ENCODE results near the gene LFNG.
A peak's percentile ranks its signal among the peaks of the same experiment; 100 is the strongest.

The LFNG gene

GRCh38 chr7:2504128-2504888 lies 15.3 kb upstream of the LFNG start:
- no peak for DNase-seq

GRCh38 chr7:2504889-2505375 lies 14.6 kb upstream of the LFNG start:
- DNase-seq: no peak

GRCh38 chr7:2505401-2505800 lies 14.2 kb upstream of the LFNG start:
- DNase-seq: no peak

GRCh38 chr7:2507208-2507916 lies 12.2 kb upstream of the LFNG start:
- no peak for DNase-seq

GRCh38 chr7:2507917-2508306 lies 11.7 kb upstream of the LFNG start:
- DNase-seq: no peak

GRCh38 chr7:2508327-2509215 lies 11.0 kb upstream of the LFNG start:
- peak in 1 of 2 experiments; percentile 18 for DNase-seq

GRCh38 chr7:2509298-2509906 lies 10.2 kb upstream of the LFNG start:
- DNase-seq: no peak

GRCh38 chr7:2510130-2510776 lies 9.3 kb upstream of the LFNG start:
- DNase-seq: no peak

- peak in 1 of 2 experiments; percentile 22 for DNase-seq
Observed at GRCh38 chr7:2510909-2511768, 8.4 kb upstream of the LFNG start.

GRCh38 chr7:2511769-2512168 lies 7.8 kb upstream of the LFNG start:
- DNase-seq: no peak

- DNase-seq: peak in 1 of 2 experiments; percentile 52
Observed at GRCh38 chr7:2512179-2512661, 7.4 kb upstream of the LFNG start.

- no peak for DNase-seq
Observed at GRCh38 chr7:2512713-2513112, 6.9 kb upstream of the LFNG start.

- peak; percentile 40 to 86 for DNase-seq
Observed at GRCh38 chr7:2513702-2514101, 5.9 kb upstream of the LFNG start.

GRCh38 chr7:2514473-2515423 lies 4.8 kb upstream of the LFNG start:
- no peak for DNase-seq

GRCh38 chr7:2515424-2516193 lies 4.0 kb upstream of the LFNG start:
- DNase-seq: no peak

GRCh38 chr7:2516194-2516555 lies 3.4 kb upstream of the LFNG start:
- DNase-seq: no peak

GRCh38 chr7:2517026-2517425 lies 2.5 kb upstream of the LFNG start:
- no peak for DNase-seq

- peak; percentile 88 to 90 for DNase-seq
Observed at GRCh38 chr7:2517678-2518507, 1.7 kb upstream of the LFNG start.
